Measurements from ENCODE around the gene TMC5. TPM values are rescaled to one million over a fixed set of nuclear protein-coding genes. Genes with fewer than 3 reads are reported as not detected.
A peak's percentile ranks its signal among the peaks of the same experiment; 100 is the strongest.

The TMC5 gene
- polyA plus RNA-seq, 4 donors, result 0.43 to 0.72 (median 0.51) TPM

- peak in 2 of 4 donors; percentile 35 to 47 for DNase-seq (ENCODE audit: low read depth in 4 of 4, low spot score in 3 of 4)
Observed at GRCh38 chr16:19502395-19503131, 84.9 kb downstream of the TMC5 start.

DNA sequence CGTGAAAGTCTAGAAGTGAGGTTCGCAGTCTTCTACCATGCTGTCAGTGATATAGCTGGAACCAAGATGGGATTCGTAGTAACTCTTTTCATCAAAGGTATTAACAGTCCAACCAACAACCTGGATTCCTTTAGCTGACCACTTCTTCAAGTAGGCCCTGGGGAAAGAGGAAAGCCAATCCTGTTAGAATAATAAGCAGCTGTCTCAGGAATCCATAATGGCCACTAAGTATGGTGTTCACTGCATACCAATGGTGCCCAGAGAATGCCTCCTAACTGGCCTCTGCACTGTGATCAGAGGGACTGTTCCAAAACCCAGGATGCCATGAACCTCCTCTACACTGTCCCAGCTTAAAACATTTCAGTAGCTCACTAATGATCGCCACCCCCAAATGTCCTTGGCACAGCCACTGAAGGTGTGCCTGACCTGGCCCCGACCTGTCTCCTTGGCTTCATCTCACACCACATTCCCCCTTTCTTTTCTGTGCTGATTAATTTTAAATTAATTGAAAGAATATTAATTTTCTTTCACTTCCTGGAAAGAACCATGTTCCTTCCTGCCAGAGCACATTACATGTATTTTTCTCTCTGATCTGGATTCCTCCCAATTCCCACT lies 85.9 kb downstream of the TMC5 start:
- DNase-seq (ENCODE audit: low read depth in 4 of 4, low spot score in 3 of 4), result no peak

DNA sequence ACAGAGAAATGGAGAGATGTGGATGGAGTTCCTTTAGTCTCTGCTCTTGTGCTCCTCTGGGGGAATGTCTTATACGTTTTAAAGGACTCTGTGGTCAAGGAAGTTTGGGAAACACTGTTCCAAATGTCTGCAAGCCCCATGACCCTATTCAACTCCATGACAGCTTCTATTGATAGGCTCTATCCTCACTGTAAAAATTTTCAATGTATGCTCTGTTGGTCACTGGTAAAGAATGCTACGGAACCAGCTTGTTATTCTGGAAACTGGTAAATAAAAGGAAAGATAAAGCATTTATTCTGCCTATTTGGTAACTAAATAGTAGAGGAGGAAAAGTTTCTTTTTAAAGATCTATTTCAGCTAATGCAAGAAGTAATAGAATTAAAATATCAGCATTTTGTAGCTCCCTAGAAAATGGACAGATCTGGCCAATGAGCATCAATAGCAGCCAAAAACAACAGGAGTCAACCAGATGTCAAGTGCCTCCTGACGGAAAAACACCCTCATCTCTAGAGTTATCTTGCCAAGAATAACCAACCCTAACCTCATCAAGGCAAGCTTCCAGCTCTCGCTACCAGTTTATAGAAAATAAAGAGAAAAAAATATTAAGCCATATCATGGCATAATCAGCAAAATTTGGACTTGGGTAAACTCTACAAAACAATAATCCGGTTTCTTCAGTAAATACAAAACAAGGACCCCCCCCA lies 88.1 kb downstream of the TMC5 start:
- DNase-seq (ENCODE audit: low read depth in 4 of 4, low spot score in 3 of 4), result no peak

DNA sequence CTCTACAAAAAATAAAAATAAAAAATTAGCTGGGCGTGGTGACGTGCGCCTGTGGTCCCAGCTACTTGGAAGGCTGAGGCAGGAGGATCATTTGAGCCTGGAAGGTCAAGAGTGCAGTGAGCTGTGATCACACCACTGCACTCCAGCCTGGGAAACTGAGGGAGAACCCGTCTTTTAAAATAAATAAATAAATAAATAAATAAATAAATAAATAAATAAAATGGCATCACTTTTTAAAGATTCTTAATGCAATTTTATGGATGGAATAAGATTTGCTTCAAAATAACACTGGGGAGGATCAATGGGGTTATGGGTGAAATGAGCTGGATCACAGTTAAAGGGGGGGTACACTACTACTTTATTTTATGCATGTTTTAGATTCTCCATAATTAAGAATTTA lies 89.3 kb downstream of the TMC5 start:
- DNase-seq (ENCODE audit: low read depth in 4 of 4, low spot score in 3 of 4), result no peak

DNA sequence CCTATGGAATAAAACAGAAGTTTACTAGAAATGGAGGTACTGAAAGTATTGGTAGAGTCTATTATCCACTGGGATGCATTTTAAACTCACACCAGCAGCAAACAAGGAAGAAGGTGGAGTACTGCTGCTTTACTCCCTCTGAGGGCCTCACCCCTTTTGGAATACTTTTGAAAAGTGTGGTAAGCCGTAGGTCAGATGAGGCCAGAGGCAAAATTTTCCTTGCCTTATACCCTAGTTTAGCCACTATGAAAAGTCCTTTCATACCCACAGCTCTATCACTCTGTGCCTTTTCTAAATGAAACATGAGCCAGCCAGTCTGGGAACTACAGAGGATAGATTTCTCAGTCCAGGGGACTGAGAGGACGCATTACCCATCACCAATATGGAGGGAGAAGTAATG lies 90.2 kb downstream of the TMC5 start:
- no peak for DNase-seq (ENCODE audit: low read depth in 4 of 4, low spot score in 3 of 4)

DNA sequence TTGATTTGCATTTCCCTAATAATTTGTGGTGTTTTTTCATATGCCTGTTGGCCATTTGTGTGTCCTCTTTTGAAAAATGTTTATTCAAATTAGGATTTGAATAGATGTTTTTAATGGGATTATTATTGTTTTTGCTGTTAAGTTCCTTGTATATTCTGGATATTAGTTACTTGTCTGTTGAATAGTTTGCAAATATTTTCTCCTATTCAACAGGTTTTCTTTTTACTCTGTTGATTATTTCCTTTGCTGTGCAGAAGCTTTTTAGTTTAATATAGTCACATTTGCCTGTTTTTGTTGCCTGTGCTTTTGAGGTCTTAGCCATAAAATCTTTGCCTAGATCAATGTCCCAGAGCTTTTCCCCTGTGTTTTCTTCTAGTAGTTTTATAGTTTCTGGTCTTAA lies 94.6 kb downstream of the TMC5 start:
- DNase-seq (ENCODE audit: low read depth in 4 of 4, low spot score in 3 of 4), result no peak

- DNase-seq (ENCODE audit: low read depth in 4 of 4, low spot score in 3 of 4), result no peak
Observed at GRCh38 chr16:19513377-19514053, 95.8 kb downstream of the TMC5 start.

DNA sequence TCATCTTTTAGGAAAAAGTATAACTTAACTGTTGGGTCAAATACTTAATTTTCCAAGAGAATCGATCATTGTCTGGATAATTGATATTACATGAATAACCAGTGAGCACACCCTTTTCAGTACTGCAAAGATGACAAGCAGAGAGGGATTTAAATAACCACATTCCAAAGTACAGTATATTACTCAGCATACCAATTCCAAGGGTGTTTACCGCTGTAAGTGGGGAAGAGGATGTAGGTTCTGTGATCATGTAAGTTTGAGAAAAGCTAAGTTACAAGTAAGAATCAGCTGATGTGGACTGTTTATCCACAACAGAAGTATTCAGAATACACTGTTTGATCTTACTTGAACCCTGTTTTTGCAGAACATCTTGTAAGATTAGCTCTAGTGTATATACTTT lies 98.1 kb downstream of the TMC5 start:
- no peak for DNase-seq (ENCODE audit: low read depth in 4 of 4, low spot score in 3 of 4)

GRCh38 chr16:19517424-19518089 lies 99.9 kb downstream of the TMC5 start:
- DNase-seq (ENCODE audit: low read depth in 4 of 4, low spot score in 3 of 4), result no peak

DNA sequence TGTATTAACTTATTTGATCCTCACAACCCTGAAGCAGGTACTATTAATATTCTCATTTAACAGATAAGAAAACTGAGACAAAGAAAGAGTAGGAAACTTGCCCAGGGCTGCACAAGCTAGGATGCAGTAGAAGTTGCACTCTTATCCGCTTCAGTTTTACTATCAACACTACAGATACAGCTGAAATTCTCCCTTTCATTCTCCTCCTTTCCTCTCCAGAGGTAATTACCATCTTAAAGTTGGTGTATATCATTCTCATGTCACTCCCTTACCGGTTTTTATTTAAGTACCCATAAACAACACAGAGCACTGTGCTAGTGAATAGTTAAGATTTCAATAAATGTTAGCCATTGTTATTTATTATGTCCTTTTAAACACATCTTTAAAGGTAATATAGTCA lies 100.7 kb downstream of the TMC5 start:
- no peak for DNase-seq (ENCODE audit: low read depth in 4 of 4, low spot score in 3 of 4)

DNA sequence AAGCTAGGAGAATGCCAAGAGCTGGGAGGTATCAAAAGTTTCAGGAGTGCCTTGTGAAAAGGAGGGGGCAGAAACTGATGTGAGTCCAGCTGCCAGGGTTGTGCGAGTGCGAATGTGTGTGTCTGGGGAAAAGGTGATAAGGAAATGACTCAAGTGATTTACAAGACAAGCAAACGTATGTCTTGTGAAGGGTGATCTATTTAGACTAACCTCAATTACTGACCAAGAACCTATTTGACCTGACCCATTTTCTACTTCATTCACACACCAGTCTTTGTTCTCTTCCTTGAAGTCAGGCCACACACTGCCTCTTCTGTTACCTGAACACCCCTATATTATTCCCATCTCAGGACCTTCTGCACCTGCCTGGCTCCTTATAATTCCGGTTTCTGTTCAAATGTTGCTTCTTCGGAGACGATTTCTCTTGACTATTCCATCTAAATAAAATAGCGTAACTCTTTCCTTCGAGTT lies 103.2 kb downstream of the TMC5 start:
- DNase-seq (ENCODE audit: low read depth in 4 of 4, low spot score in 3 of 4), result peak in 1 of 4 donors; percentile 5

GRCh38 chr16:19521471-19522396 lies 104.1 kb downstream of the TMC5 start, which contains the start of gene GDE1:
Gene GDE1, minus strand, starts transcription at chr16:19522098. Its CDS starts 134 bp downstream, at chr16:19521964.
- DNase-seq (ENCODE audit: low read depth in 4 of 4, low spot score in 3 of 4), result peak; percentile 84 to 87 (median 85)

DNA sequence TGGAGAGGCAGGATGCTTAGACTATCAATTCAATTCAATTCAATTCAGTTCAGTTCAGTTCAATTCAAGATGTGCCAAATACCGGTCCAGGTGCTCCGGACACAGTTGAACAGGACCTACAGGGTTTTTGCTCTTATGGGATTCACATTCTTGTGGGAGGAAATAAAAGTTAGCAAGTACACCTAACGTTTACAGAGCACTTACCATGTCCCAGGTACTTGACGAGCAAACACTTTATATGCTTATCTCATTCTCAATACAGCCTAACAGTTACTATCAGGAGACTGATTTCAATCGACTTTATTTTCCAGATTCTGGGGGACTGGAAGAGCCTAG lies 104.7 kb downstream of the TMC5 start:
- no peak for DNase-seq (ENCODE audit: low read depth in 4 of 4, low spot score in 3 of 4)

DNA sequence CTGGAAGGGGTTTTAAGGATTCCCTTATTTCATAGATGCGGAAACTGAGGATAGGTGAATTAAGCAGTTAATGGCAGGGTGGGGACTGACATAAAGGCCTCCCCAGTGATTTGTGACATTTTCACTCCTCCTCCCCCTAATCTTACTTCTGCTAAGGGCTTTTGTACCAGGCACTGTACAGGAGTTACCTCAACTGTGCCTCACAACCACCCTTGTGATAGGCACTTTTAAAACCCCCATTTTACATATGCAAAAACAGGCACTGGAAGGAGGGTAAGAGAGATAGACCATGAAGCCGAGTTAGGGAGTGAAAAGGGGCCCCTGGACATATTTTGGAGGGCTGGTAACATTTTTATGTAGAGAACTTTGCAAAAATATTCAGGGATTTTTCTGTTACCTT lies 105.1 kb downstream of the TMC5 start:
- no peak for DNase-seq (ENCODE audit: low read depth in 4 of 4, low spot score in 3 of 4)

DNA sequence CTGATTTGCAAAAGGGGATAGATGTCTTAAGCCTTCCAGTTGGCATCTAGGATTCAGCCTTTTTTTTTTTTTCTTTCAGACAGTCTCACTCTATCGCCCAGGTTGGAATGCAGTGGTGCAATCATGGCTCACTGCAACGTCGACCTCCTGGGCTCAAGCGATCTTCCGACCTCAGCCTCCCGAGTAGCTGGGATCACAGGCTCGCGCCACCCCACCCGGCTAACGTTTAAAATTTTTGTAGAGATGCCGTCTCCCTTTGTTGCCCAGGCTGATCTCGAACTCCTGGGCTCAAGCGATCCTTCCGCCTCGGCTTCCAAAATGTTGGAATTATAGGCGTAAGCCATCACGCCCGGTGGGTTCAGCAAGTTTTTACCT lies 105.5 kb downstream of the TMC5 start:
- no peak for DNase-seq (ENCODE audit: low read depth in 4 of 4, low spot score in 3 of 4)

DNA sequence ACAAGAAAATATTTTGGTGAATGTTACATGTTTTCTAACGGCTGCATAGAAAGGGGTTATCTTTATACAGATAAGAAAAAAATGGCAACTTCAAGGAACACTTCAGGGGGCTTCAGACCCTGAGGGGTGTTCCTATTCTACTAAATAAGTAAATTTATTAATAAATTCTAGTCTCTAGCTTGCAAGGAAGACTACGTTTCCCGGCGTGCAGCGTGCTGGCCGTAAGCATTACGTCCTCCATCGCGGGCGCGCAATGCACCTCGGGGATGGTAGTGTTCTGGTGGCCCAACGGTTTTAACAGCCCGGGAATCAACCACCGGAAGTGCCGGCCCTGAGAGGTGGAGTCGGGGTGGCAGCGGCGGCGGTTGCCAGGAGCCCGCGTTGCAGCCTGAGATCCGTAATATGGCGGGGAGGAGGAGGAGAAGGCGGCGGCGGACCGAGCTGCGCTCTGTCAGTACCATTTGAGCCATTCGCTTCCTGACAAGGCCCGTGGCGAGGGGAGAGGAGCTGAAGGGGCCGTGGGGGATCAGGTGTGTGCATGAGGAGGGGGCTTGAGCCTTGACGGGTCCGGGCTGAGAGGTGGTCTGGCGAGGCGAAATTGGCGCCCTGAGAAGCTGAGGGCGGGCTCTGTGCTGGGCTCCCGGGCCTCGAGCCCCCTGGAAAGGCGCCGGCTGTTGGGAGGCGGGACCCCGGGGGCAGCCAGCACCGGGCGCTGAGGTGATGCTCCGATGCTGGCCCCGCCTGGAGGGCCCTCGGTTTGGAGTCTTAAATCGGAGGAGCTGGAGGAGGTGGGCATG lies 106.1 kb downstream of the TMC5 start, which contains the start of gene CCP110:
Gene CCP110 (plus strand): TSS at position 384 of the 797 bp plus-strand sequence. CDS start 3,940 bp downstream, outside the sequence.
- DNase-seq (ENCODE audit: low read depth in 4 of 4, low spot score in 3 of 4), result peak; percentile 81 to 92 (median 90)

DNA sequence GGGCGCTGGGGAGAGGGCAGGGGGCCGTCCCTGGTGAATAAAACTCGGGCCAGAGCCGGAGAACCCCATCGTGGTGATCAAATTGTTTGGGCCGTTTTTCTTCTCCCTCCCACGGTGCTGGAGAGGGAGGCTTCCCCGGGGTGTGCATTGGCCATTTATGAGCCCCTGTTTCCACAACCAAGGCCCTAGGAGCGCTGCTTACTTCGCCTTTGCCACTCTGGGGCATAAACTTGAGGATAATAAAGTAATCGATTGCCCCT lies 106.6 kb downstream of the TMC5 start:
- DNase-seq (ENCODE audit: low read depth in 4 of 4, low spot score in 3 of 4), result peak in 1 of 4 donors; percentile 18

- peak in 2 of 4 donors; percentile 18 to 28 for DNase-seq (ENCODE audit: low read depth in 4 of 4, low spot score in 3 of 4)
Observed at GRCh38 chr16:19524616-19525384, 107.1 kb downstream of the TMC5 start.
